Upper lobe of left lung (tissue), 6 donors: ENCODE results near the gene BMAL1. TPM values are rescaled to one million over a fixed set of nuclear protein-coding genes. Genes with fewer than 3 reads are reported as not detected.
"Not testable (repeated sequence)": the region's sequence is repeated elsewhere in the genome, so short reads cannot be mapped to it uniquely, and the experiment has no call there.

ENCODE experiments used
- ATAC-seq, 2 donors: fragments of 200-7000 bp; cut with Tn5 transposase; one replicate each; pipeline ENCODE4 v1.9.1; 2022; ENCODE audit warnings: mild to moderate bottlenecking in 2 of 2, moderate library complexity in 2 of 2; ENCODE audit not compliant: low FRiP score in 2 of 2
- DNase-seq, 2 donors: peaks; one replicate each; pipeline ENCODE4 v3.0.0-alpha.2; 2019 to 2020
- H3K27ac ChIP-seq, 4 donors: fragments of 200-600 bp; sonication (generic); one replicate each; pipeline ENCODE4 v1.5.1; 2016 to 2019
- H3K27me3 ChIP-seq, 4 donors: fragments of 200-600 bp; sonication (generic); one replicate each; pipeline ENCODE4 v1.5.1; 2017 to 2019
- H3K36me3 ChIP-seq, 4 donors: fragments of 200-600 bp; sonication (generic); one replicate each; pipeline ENCODE4 v1.5.1; 2016 to 2019
- H3K4me1 ChIP-seq, 4 donors: fragments of 200-600 bp; sonication (generic); one replicate each; pipeline ENCODE4 v1.5.1; 2018 to 2019
- H3K4me3 ChIP-seq, 4 donors: fragments of 200-600 bp; sonication (generic); one replicate each; pipeline ENCODE4 v1.5.1; 2017 to 2019; ENCODE audit warnings: mild to moderate bottlenecking in 2 of 4, moderate library complexity in 1 of 4
- H3K9me3 ChIP-seq, 4 donors: fragments of 200-600 bp; sonication (generic); one replicate each; pipeline ENCODE4 v1.5.1; 2018 to 2019
- EP300 ChIP-seq, 4 donors: sonication (generic); formaldehyde crosslinking; IDR thresholded peaks; one replicate each; pipeline ENCODE4 v1.5.1; 2017; ENCODE audit warnings: antibody characterized with exemption in 4 of 4, control low read depth in 2 of 4
- POLR2A ChIP-seq, 4 donors: fragments of 450-650 bp; IDR thresholded peaks; one replicate each; pipeline ENCODE4 v1.5.1; 2016 to 2017; ENCODE audit warnings: antibody characterized with exemption in 4 of 4, mild to moderate bottlenecking in 2 of 4
- POLR2AphosphoS5 ChIP-seq, 2 donors: sonication (generic); formaldehyde crosslinking; IDR thresholded peaks; one replicate each; pipeline ENCODE4 v1.5.1; 2017; ENCODE audit warnings: antibody characterized with exemption in 2 of 2
- WGBS, 2 donors: methylation state at CpG; one replicate each; pipeline ENCODE4 v1.1.5; 2017 to 2018; 5-methylcytosine and 5-hydroxymethylcytosine counted together
- total RNA-seq, 6 donors: library from RNA; depleted of rRNA in 4 of 6; stranded (reverse); fragments of >200 nt in 4 of 6; gene quantifications; one replicate each; pipeline versions ENCODE4 v1.1.0 to v1.2.1, GENCODE V29; 2016 to 2021
- TF ChIP-seq, protein P1 (sequence below), 6 experiments: fragments of 450-650 bp in 4 of 6; fragments of 200-600 bp in 2 of 6; sonication (generic) in 2 of 6; IDR thresholded peaks; one replicate each; pipeline ENCODE4 v1.5.1; 2016 to 2019; ENCODE audit warnings: antibody characterized with exemption in 6 of 6
- donor health status: DM: no; HTN: no; CAD: no; lungs with moderate emphysema.
- donor health status: DM: no; HTN: yes; CAD: no; lungs with severe emphysema.

The BMAL1 gene
- total RNA-seq, 6 donors from 2014 or later: 16.1 to 57.6 (median 35.7) TPM

- no peak for TF ChIP-seq POLR2A (IDR thresholded peaks at IDR 0.05)
- no peak for TF ChIP-seq POLR2AphosphoS5 (IDR thresholded peaks at IDR 0.05)
- TF ChIP-seq, protein P1, sequence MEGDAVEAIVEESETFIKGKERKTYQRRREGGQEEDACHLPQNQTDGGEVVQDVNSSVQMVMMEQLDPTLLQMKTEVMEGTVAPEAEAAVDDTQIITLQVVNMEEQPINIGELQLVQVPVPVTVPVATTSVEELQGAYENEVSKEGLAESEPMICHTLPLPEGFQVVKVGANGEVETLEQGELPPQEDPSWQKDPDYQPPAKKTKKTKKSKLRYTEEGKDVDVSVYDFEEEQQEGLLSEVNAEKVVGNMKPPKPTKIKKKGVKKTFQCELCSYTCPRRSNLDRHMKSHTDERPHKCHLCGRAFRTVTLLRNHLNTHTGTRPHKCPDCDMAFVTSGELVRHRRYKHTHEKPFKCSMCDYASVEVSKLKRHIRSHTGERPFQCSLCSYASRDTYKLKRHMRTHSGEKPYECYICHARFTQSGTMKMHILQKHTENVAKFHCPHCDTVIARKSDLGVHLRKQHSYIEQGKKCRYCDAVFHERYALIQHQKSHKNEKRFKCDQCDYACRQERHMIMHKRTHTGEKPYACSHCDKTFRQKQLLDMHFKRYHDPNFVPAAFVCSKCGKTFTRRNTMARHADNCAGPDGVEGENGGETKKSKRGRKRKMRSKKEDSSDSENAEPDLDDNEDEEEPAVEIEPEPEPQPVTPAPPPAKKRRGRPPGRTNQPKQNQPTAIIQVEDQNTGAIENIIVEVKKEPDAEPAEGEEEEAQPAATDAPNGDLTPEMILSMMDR (IDR thresholded peaks at IDR 0.05): no peak
- TF ChIP-seq EP300 (IDR thresholded peaks at IDR 0.05): no peak
- 86% methylated on average over 6 of the region's 6 CpGs for WGBS, 2 donors
Observed at GRCh38 chr11:13434247-13435205, 156.9 kb downstream of the BMAL1 start.

GRCh38 chr11:13436836-13437235 is 159.2 kb downstream of the BMAL1 start:
- ATAC-seq, DNase-seq, H3K4me3 ChIP-seq, H3K36me3 ChIP-seq, H3K4me1 ChIP-seq, H3K9me3 ChIP-seq, H3K27me3 ChIP-seq, H3K27ac ChIP-seq: not testable (repeated sequence)
- WGBS, 2 donors: 84 to 93% methylated on average over 7 of the region's 7 CpGs

More at GRCh38 chr11:13434247-13435205, 156.9 kb downstream of the BMAL1 start:
- Histone ChIP-seq H3K36me3 (no peaks in the 10 kb centered on the region), H3K27me3 (no peaks in the 10 kb centered on the region), H3K4me1 (peaks cover 0 to under 1% (median 0%) of the 10 kb centered on the region in 4 donors), H3K4me3 (no peak overlapping the region), H3K27ac (no peak overlapping the region), H3K9me3 (no peaks in the 10 kb centered on the region)
- ATAC-seq (no peak), DNase-seq (no peak)

Other genes starting within 250 kb of the BMAL1 start
- 10 to 100 TPM; 10.7 to 62.9 (median 26.6) TPM for gene BTBD10, start 185.4 kb downstream of the BMAL1 start, total RNA-seq
- not detected for gene PTH, start 218.2 kb downstream of the BMAL1 start, total RNA-seq